Measurements from ENCODE around the gene PARVG.

PARVG gene

GRCh38 chr22:44242946-44243724 lies 62.4 kb downstream of the PARVG start:
- DNase-seq (ENCODE audit: low read depth), result no peak

GRCh38 chr22:44243761-44244160 lies 63.0 kb downstream of the PARVG start:
- DNase-seq (ENCODE audit: low read depth), result no peak

GRCh38 chr22:44244265-44244822 lies 63.6 kb downstream of the PARVG start:
- DNase-seq (ENCODE audit: low read depth), result no peak

- DNase-seq (ENCODE audit: low read depth), result no peak
Measured at GRCh38 chr22:44245438-44245837, 64.7 kb downstream of the PARVG start.

GRCh38 chr22:44245867-44246266 lies 65.1 kb downstream of the PARVG start:
- no peak for DNase-seq (ENCODE audit: low read depth)

- DNase-seq (ENCODE audit: low read depth), result no peak
Measured at GRCh38 chr22:44246615-44247326, 66.0 kb downstream of the PARVG start.

GRCh38 chr22:44247346-44247745 lies 66.6 kb downstream of the PARVG start:
- DNase-seq (ENCODE audit: low read depth), result no peak

- DNase-seq (ENCODE audit: low read depth), result no peak
Measured at GRCh38 chr22:44247923-44248892, 67.5 kb downstream of the PARVG start.

GRCh38 chr22:44248926-44249325 lies 68.2 kb downstream of the PARVG start:
- no peak for DNase-seq (ENCODE audit: low read depth)

GRCh38 chr22:44249376-44250147 lies 68.8 kb downstream of the PARVG start:
- DNase-seq (ENCODE audit: low read depth), result no peak

GRCh38 chr22:44254811-44255210 lies 74.1 kb downstream of the PARVG start:
- DNase-seq (ENCODE audit: low read depth), result no peak

- no peak for DNase-seq (ENCODE audit: low read depth)
Measured at GRCh38 chr22:44256085-44256484, 75.4 kb downstream of the PARVG start.

GRCh38 chr22:44256556-44257485 lies 76.1 kb downstream of the PARVG start:
- DNase-seq (ENCODE audit: low read depth), result no peak

Measured in stimulated activated CD8-positive, alpha-beta memory T cell treated with anti-CD3 and anti-CD28 coated beads, Interleukin-12 subunit alpha, Interleukin-12 subunit beta, amount 100 ng/mL, for 1 hour (primary cell).